Testis (tissue), 3 donors: Measurements from ENCODE around the gene SNX18. TPM values are rescaled to one million over a fixed set of nuclear protein-coding genes. Genes with fewer than 3 reads are reported as not detected.

Experiments used
- DNase-seq: peaks from one replicate; pipeline ENCODE4 v3.0.0-alpha.2; 2019
- H3K27ac ChIP-seq, 2 donors: fragments of 200-600 bp; sonication (generic); one replicate each; pipeline ENCODE4 v1.5.1; 2019
- H3K27me3 ChIP-seq: fragments of 200-600 bp; sonication (generic); one replicate; pipeline ENCODE4 v1.5.1; 2019
- H3K36me3 ChIP-seq: fragments of 200-600 bp; sonication (generic); one replicate; pipeline ENCODE4 v1.5.1; 2017; ENCODE audit warnings: low read depth; ENCODE audit errors: missing control alignments
- H3K4me1 ChIP-seq: fragments of 200-600 bp; sonication (generic); one replicate; pipeline ENCODE4 v1.5.1; 2019
- H3K4me3 ChIP-seq, 2 donors: fragments of 200-600 bp; sonication (generic); one replicate each; pipeline ENCODE4 v1.5.1; 2017 to 2019
- H3K9me3 ChIP-seq: fragments of 200-600 bp; sonication (generic); one replicate; pipeline ENCODE4 v1.5.1; 2017
- CTCF ChIP-seq, 3 experiments: fragments of 450-650 bp in 2 of 3; fragments of 200-600 bp in 1 of 3; sonication (generic) in 1 of 3; IDR thresholded peaks; one replicate each; pipeline ENCODE4 v1.5.1; 2016 to 2019; ENCODE audit warnings: antibody characterized with exemption in 3 of 3, mild to moderate bottlenecking in 2 of 3, moderate library complexity in 1 of 3
- POLR2A ChIP-seq: fragments of 450-650 bp; IDR thresholded peaks from one replicate; pipeline ENCODE4 v1.6.1; 2017; ENCODE audit warnings: antibody characterized with exemption, mild to moderate bottlenecking, moderate library complexity
- intact Hi-C: fragments of 100-400 bp; cut with DNase I; formaldehyde crosslinking; loops from one replicate; pipeline ENCODE4 v1.15.1; 2023; ENCODE audit warnings: low total_unique reads
- polyA plus RNA-seq: library from polyadenylated mRNA; stranded (reverse); fragments of 350-450 nt; fragmentation: Illumina TruSeq; extraction: RNeasy Lipid Tissue Mini Kit (QIAGEN cat#74804); gene quantifications from one replicate; pipeline ENCODE4 v1.2.3, GENCODE V29; 2014; ENCODE audit warnings: low read depth, low replicate concordance; ENCODE audit not compliant: insufficient read depth
- total RNA-seq, 2 donors: library from RNA; depleted of rRNA; stranded (reverse); fragments of >200 nt; gene quantifications; one replicate each; pipeline ENCODE4 v1.2.3, GENCODE V29; 2016

The SNX18 gene
- total and polyA plus RNA-seq, 3 donors from 2014 or later, result 17.5 to 99.7 (median 71.9) TPM

DNA sequence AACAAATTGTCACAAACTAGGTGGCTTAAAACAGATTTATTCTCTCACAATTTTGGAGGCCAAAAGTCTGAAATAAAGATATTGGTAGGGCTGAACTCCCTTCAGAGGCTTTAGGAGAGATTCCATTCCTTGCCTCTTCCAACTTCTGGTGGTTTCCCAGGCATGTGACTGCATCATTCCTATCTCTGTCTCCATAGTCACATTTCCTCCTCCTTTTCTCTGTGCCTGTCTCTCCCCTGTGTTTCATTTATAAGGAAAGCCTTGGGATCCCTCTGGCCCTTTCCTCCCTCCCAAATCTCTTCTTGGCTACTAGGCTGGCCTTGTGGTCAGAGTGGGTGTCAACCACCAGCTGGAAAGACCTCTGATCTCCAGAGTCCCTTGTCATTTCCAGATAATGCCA, 78.2 kb downstream of the SNX18 start:
- no peaks in the 10 kb centered on the region for H3K36me3 ChIP-seq
- no peak for TF ChIP-seq POLR2A
- no peak for TF ChIP-seq CTCF (IDR thresholded peaks at IDR 0.05)
- intact Hi-C loops, result no loop called here
- no peaks in the 10 kb centered on the region for H3K27me3 ChIP-seq
- H3K9me3 ChIP-seq, result no peaks in the 10 kb centered on the region
- no peak for DNase-seq
- no peak overlapping the region for H3K4me3 ChIP-seq
- H3K27ac ChIP-seq, result no peak overlapping the region
- H3K4me1 ChIP-seq, result no peaks in the 10 kb centered on the region

Other genes with a start within 250 kb of the SNX18 start
- gene ARL15, start 207.2 kb upstream of the SNX18 start, total RNA-seq, result 10 to 100 TPM; 75.2 to 88.6 TPM
- gene ARL15, start 207.2 kb upstream of the SNX18 start, polyA plus RNA-seq, result 36.6 TPM
- 1 to 10 TPM; 3.1 to 4.5 TPM for gene HSPB3, start 62.1 kb upstream of the SNX18 start, total RNA-seq
- gene HSPB3, start 62.1 kb upstream of the SNX18 start, polyA plus RNA-seq, result 2.8 TPM